Right atrium auricular region (tissue), 2 donors: ENCODE data around the gene FGD4. TPM values are rescaled to one million over a fixed set of nuclear protein-coding genes. Genes with fewer than 3 reads are reported as not detected.
A peak's percentile ranks its signal among the peaks of the same experiment; 100 is the strongest.

Experiments used
- DNase-seq: peaks from one replicate; pipeline ENCODE4 v3.0.0-alpha.2; 2019; ENCODE audit warnings: low spot score
- H3K27ac ChIP-seq, 2 donors: fragments of 200-600 bp; sonication (generic); 1 replicate in 1 of 2; 2 replicates in 1 of 2; pipeline ENCODE4 v1.5.1; 2016 to 2019
- H3K27me3 ChIP-seq, 2 donors: fragments of 200-600 bp; sonication (generic); one replicate each; pipeline versions ENCODE4 v1.5.1 to v1.6.0; 2017 to 2019
- H3K36me3 ChIP-seq: fragments of 200-600 bp; sonication (generic); one replicate; pipeline ENCODE4 v1.5.1; 2016
- H3K4me1 ChIP-seq, 2 donors: fragments of 200-600 bp; sonication (generic); one replicate each; pipeline versions ENCODE4 v1.5.1 to v1.6.0; 2017 to 2019
- H3K4me3 ChIP-seq, 2 donors: fragments of 200-600 bp; sonication (generic); 1 replicate in 1 of 2; 2 replicates in 1 of 2; pipeline ENCODE4 v1.5.1; 2017 to 2019; ENCODE audit warnings: mild to moderate bottlenecking in 1 of 2, moderate library complexity in 1 of 2
- H3K9me3 ChIP-seq, 2 donors: fragments of 200-600 bp; sonication (generic); one replicate each; pipeline ENCODE4 v1.5.1; 2019
- total RNA-seq, 2 donors: library from RNA; depleted of rRNA; stranded (reverse); fragments of >200 nt; gene quantifications; one replicate each; pipeline ENCODE4 v1.1.0, GENCODE V29; 2016
- TF ChIP-seq, protein P1 (sequence below), 2 donors: fragments of 200-600 bp; sonication (generic); IDR thresholded peaks; one replicate each; pipeline ENCODE4 v1.5.1; 2019; ENCODE audit warnings: antibody characterized with exemption in 2 of 2

The FGD4 gene
- total RNA-seq, 2 donors from 2014 or later = 13.5 to 16.2 TPM

DNA sequence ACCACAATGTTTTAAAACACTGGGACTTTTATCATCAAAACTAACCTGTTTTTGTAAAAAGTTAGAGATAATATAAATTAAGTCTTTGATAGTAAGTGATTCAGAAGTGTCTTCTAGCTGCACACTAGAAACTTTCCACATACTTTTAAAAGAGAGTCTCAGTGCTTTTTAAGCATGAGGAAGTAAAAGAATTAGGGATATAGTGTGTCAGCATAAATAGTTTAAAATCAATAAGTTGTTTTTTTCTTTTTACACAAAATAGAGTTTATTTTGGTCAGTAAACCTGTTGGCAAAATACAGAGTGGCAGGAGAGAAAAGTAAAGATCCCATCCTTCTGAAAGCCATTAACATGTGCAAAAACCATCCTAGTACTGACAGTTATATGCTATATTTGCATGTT lies 281.4 kb downstream of the FGD4 start:
- DNase-seq = no peak
- H3K27me3 ChIP-seq = no peaks in the 10 kb centered on the region
- peaks cover 0 to 13% of the 10 kb centered on the region in 2 donors for H3K4me1 ChIP-seq
- TF ChIP-seq, protein P1, sequence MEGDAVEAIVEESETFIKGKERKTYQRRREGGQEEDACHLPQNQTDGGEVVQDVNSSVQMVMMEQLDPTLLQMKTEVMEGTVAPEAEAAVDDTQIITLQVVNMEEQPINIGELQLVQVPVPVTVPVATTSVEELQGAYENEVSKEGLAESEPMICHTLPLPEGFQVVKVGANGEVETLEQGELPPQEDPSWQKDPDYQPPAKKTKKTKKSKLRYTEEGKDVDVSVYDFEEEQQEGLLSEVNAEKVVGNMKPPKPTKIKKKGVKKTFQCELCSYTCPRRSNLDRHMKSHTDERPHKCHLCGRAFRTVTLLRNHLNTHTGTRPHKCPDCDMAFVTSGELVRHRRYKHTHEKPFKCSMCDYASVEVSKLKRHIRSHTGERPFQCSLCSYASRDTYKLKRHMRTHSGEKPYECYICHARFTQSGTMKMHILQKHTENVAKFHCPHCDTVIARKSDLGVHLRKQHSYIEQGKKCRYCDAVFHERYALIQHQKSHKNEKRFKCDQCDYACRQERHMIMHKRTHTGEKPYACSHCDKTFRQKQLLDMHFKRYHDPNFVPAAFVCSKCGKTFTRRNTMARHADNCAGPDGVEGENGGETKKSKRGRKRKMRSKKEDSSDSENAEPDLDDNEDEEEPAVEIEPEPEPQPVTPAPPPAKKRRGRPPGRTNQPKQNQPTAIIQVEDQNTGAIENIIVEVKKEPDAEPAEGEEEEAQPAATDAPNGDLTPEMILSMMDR (IDR thresholded peaks at IDR 0.05) = no peak
- peak overlapping the region; percentile 94 to 98 for H3K27ac ChIP-seq
- no peaks in the 10 kb centered on the region for H3K36me3 ChIP-seq
- no peaks in the 10 kb centered on the region for H3K9me3 ChIP-seq
- peak overlapping the region in 1 of 2 donors; percentile 99 for H3K4me3 ChIP-seq

DNA sequence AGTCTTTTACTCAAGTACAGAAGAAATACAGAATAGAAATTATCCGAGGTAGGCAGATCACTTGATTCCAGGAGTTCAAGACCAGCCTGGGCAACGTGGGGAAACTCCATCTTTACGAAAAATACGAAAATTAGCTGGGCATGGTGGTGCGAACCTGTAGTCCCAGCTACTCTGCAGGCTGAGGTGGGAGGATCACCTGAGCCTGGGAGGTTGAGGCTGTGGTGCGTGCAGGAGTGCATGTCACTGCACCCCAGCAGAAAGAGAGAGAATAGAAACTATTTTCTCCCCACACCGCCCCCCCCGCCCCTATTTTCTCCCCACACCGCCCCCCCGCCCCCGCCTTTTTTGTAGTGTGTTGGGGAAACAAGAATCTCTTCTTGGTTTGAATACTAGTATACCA lies 281.9 kb downstream of the FGD4 start:
- H3K4me1 ChIP-seq = peaks cover 0 to 13% of the 10 kb centered on the region in 2 donors
- no peak overlapping the region for H3K4me3 ChIP-seq
- H3K9me3 ChIP-seq = no peaks in the 10 kb centered on the region
- TF ChIP-seq, protein P1 (IDR thresholded peaks at IDR 0.05) = no peak
- no peaks in the 10 kb centered on the region for H3K27me3 ChIP-seq
- DNase-seq = no peak
- no peak overlapping the region for H3K27ac ChIP-seq
- no peaks in the 10 kb centered on the region for H3K36me3 ChIP-seq

DNA sequence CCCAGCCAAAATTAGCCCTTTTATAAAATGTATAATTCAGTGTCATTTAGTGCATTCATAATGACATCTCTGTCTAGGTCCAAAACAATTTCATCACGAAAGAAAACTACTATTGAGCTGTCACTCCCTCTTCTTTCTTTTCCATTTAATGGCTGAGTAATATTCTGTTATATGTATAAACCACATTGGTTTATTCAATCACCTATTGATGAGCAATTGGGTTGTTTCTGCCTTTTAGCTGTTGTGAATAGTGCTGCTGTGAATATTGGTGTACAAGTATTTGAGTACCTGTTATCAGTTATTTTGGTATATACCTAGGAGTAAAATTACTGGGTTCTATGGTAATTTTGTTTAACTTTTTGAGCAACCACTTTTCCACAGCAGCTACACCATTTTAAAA lies 287.0 kb downstream of the FGD4 start:
- Histone ChIP-seq H3K27me3 (no peaks in the 10 kb centered on the region), H3K36me3 (no peaks in the 10 kb centered on the region), H3K4me1 (peaks cover 0 to 7% of the 10 kb centered on the region in 2 donors), H3K9me3 (no peaks in the 10 kb centered on the region), H3K27ac (no peak overlapping the region), H3K4me3 (no peak overlapping the region)
- DNase-seq = no peak
- TF ChIP-seq, protein P1 (IDR thresholded peaks at IDR 0.05) = no peak

DNA sequence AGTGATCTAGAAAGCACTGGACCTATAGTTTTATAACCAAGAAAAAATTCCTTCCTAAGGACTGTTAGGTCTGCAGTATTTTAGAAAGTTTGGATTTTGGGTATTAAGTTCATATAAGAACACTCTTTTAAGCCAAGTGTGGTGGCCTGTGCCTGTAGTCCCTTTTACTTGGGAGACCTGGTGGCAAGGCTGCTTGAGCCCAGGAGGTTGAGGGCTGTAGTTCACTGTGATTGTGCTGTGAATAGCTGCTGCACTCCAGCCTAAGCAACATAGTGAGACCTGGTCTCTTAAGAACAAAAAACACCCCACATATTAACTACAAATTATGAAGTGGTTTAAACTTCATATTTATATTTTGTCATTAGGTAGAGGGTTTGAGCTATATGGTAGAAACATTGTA lies 289.4 kb downstream of the FGD4 start:
- Histone ChIP-seq H3K27me3 (no peaks in the 10 kb centered on the region), H3K36me3 (no peaks in the 10 kb centered on the region), H3K4me1 (peaks cover 0 to 6% of the 10 kb centered on the region in 2 donors), H3K9me3 (no peaks in the 10 kb centered on the region), H3K4me3 (no peak overlapping the region), H3K27ac (no peak overlapping the region)
- no peak for DNase-seq
- TF ChIP-seq, protein P1 (IDR thresholded peaks at IDR 0.05) = no peak

DNA sequence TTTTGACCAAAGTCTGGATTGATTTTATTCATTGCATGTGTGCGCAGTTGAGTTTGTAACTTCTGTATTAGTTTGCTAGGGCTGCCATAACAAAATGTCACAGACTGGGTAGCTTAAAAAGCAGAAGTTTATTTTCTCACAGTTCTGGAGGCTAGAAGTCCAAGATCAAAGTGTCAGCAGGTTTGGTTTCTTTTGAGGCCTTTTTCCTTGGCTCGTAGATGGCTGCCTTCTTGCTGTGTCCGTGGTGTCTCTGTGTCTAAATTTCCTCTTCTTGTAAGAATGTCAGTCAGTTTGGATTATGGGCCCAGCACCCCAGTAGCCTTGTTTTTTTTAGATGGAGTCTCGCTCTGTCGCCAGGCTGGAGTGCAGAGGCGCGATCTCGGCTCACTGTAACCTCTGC lies 291.6 kb downstream of the FGD4 start:
- H3K4me1 ChIP-seq = peaks cover 0 to 6% of the 10 kb centered on the region in 2 donors
- H3K36me3 ChIP-seq = no peaks in the 10 kb centered on the region
- H3K27ac ChIP-seq = no peak overlapping the region
- DNase-seq = no peak
- no peaks in the 10 kb centered on the region for H3K27me3 ChIP-seq
- TF ChIP-seq, protein P1 (IDR thresholded peaks at IDR 0.05) = no peak
- H3K4me3 ChIP-seq = no peak overlapping the region
- H3K9me3 ChIP-seq = no peaks in the 10 kb centered on the region

DNA sequence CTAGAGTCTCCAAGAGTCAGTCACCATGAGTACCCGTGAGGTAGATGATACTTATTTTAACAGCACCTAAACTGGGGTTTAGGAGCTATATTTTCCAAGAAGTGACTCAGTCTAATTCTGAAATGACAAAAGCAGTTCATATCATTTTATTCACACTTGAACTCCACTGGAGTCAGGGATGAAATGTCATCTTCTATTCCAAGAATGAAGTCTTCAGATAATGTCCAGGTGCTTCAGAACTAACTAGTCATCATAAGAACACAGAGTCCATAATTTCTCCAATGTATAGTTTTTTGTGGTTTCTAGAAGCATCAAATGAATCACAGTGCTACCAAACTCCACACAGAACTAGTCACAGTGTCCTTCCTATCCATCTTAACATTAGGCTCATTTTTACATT lies 293.0 kb downstream of the FGD4 start:
- H3K9me3 ChIP-seq = no peaks in the 10 kb centered on the region
- TF ChIP-seq, protein P1 (IDR thresholded peaks at IDR 0.05) = no peak
- no peaks in the 10 kb centered on the region for H3K27me3 ChIP-seq
- H3K27ac ChIP-seq = no peak overlapping the region
- H3K4me1 ChIP-seq = peaks cover 0 to 6% of the 10 kb centered on the region in 2 donors
- no peak overlapping the region for H3K4me3 ChIP-seq
- no peaks in the 10 kb centered on the region for H3K36me3 ChIP-seq
- no peak for DNase-seq
